ENCODE data around the gene RCC2.

Gene RCC2

GRCh38 chr1:17442841-17443240 is 3.4 kb upstream of the RCC2 start:
- no peak for DNase-seq (ENCODE audit: low read depth in 2 of 2)

GRCh38 chr1:17441993-17442357 is 2.5 kb upstream of the RCC2 start:
- DNase-seq (ENCODE audit: low read depth in 2 of 2) = no peak

DNA sequence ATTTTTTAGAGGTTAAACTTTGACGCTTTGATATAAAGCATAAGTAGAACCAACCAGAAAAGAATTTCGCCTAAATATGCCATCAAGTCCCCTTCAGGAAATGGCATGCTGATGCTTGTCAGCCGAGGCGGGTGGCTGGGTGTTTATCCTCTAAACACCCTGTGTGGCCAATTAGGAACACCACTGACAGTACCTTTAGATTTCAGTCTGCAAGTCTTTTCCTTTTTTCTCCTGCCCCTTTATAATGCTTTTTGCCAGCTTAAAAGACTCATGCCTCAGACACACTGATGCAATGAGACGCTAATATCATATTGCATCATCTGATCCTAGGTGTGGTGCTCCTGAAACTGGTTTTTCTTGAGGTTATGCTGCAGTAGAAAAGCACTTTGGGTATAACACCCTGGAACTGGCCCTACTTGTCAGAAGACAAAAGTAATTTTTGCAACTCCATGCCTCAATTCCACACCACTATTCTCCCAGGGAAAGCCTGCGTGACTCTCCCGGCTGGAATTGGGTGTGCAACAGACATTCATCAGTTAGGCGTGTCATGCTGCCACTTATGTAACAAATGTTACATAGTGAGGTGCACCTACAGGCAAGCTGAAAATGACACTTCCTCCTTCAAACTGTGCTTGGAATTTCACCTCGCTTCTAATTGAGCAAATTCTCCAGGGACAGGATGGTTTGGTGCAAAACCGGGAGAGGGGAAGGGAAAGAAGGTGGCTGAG is 2.0 kb upstream of the RCC2 start:
- no peak for DNase-seq (ENCODE audit: low read depth in 2 of 2)

- no peak for DNase-seq (ENCODE audit: low read depth in 2 of 2)
Measured at GRCh38 chr1:17440827-17441168, 1.3 kb upstream of the RCC2 start.

- no peak for DNase-seq (ENCODE audit: low read depth in 2 of 2)
Measured at GRCh38 chr1:17440074-17440826, 773 bp upstream of the RCC2 start.

GRCh38 chr1:17438318-17439249 is 893 bp downstream of the RCC2 start:
- DNase-seq (ENCODE audit: low read depth in 2 of 2) = peak; percentile 71 to 82

- peak; percentile 47 to 52 for DNase-seq (ENCODE audit: low read depth in 2 of 2)
Measured at GRCh38 chr1:17437580-17438317, 1.7 kb downstream of the RCC2 start.

GRCh38 chr1:17437260-17437579 is 2.3 kb downstream of the RCC2 start:
- DNase-seq (ENCODE audit: low read depth in 2 of 2) = no peak

- no peak for DNase-seq (ENCODE audit: low read depth in 2 of 2)
Measured at GRCh38 chr1:17436380-17437174, 2.9 kb downstream of the RCC2 start.

- no peak for DNase-seq (ENCODE audit: low read depth in 2 of 2)
Measured at GRCh38 chr1:17434601-17435000, 4.9 kb downstream of the RCC2 start.

DNA sequence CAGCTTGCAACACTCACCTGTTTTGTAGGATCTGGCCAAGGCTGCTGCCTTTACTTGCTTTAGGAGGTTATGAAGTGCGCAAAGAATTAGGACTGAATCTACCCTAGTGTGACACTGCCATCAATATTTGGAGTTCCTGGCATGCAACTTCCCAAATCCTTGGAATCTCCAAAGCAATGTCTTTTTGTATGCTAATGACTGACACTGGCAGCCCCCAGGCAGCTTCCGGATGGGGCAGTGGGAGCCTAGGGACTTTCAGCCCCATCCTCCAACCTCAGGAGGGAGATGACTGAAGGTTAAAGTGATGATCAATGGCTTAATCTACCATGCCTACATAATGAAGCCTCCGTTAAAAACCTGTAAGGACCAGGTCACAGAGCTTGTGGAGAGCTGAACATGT is 5.5 kb downstream of the RCC2 start:
- no peak for DNase-seq (ENCODE audit: low read depth in 2 of 2)

DNA sequence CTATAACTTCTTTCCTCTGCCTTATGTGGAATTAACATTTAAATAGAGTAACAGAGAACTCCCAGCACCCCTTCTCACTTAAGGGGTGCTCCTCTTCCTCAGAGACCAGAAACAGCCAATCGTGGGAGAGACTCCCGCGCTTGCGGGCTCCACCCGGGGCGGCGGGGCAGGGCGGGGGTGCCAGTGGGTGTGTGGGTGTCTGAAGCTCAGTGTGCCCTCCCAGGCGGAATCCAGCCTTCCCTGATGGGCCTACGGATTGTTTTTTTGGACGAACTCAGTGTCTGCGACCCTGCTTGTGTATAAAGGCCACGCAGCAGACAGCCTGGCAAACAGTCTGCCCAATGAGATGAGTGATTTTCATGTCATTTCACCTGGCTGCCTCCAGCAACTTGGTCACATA is 6.2 kb downstream of the RCC2 start:
- DNase-seq (ENCODE audit: low read depth in 2 of 2) = no peak

GRCh38 chr1:17432412-17432811 is 7.1 kb downstream of the RCC2 start:
- DNase-seq (ENCODE audit: low read depth in 2 of 2) = no peak

DNA sequence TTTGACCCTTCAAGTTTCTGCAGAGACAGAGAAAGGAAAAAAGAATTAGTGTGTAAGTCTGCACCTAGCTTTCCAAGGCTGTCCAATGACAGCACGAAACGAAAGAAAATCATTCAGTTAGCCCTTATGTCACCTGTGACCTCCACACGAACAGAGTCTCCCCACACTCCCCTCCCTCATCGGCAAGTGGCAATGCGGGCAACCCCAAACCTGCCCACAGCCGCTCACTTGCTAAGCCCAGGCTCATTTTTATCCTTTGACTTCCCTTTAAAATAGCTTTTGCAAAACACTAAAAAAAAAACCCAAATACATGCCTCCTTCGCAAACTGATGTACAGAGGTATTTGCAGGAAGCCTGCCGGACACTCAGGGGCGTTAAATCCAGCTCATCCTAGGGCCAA is 10.3 kb downstream of the RCC2 start:
- no peak for DNase-seq (ENCODE audit: low read depth in 2 of 2)

- DNase-seq (ENCODE audit: low read depth in 2 of 2) = no peak
Measured at GRCh38 chr1:17427696-17428660, 11.5 kb downstream of the RCC2 start.

DNA sequence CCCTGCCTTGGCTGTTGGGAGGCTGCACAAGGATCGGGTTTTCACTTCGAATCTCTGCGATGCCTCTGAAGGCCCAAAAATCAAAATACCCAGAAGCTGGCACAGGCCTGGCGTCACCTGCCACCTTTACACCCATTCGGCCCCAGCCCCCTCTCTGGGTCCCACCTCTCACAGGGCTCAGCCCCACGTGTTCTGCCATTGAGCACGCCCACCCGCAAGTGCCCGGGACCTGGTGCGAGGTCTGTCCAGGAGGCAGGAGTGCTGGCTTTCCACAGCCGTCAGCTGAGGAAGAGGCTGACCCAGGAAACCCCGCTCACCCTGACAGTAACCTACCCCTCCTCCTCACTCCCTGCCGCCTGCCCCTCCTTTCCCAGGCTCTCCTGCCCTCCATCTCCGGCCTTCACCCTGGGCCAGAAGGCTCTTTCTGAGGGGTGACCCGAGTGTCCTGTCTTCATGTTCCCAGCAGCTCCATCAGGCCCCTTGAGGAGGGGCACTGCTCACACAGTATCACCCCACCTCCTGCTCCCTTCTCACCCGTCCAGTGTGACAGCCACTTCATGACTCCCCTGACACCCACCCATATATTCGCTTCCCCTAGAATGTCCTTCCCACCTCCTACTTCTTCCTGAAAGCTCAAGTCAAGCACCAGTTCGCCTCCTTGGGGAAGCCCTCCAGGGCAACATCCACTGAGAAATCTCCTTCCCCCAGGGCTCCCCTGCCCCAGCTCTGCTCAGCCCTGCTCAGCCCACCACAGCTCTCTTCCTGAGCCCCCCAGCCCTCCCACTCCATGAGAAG is 13.5 kb downstream of the RCC2 start:
- DNase-seq (ENCODE audit: low read depth in 2 of 2) = no peak

DNA sequence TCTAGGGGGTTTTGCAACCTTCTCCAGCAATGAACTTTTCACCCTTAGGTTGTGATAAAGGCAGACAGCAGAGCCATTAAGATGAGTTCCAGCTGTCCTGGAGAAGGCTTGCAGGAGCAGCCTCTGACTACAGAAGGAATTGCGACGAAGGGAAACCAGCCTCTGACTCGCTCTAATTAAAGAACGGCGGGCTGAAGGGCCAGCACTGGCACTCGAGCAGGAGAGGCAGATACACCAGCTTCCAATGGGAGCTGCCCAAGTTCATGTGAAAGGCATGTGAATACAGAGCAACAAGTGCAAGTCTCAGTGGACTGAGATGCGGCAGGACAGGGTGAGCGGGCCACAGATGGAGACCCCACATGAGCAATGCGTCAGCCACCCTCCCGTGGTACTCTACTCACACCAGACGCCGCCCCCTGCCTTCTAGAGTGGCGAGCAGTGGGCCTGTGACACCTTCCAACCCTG is 15.7 kb downstream of the RCC2 start:
- DNase-seq (ENCODE audit: low read depth in 2 of 2) = no peak

- no peak for DNase-seq (ENCODE audit: low read depth in 2 of 2)
Measured at GRCh38 chr1:17422461-17422860, 17.0 kb downstream of the RCC2 start.

- DNase-seq (ENCODE audit: low read depth in 2 of 2) = no peak
Measured at GRCh38 chr1:17420391-17420918, 19.0 kb downstream of the RCC2 start.

Measured in stimulated activated CD8-positive, alpha-beta memory T cell treated with anti-CD3 and anti-CD28 coated beads, Interleukin-15, amount 100 ng/mL, for 48 hours (primary cell).